Psoas muscle (tissue), 8 donors: ENCODE results near the gene HASPIN. TPM values are rescaled to one million over a fixed set of nuclear protein-coding genes. Genes with fewer than 3 reads are reported as not detected.

Experiments used
- ATAC-seq, 4 donors: fragments of 200-7000 bp; cut with Tn5 transposase; one replicate each; pipeline ENCODE4 v1.9.1; 2020; ENCODE audit warnings: moderate library complexity in 3 of 4, mild to moderate bottlenecking in 2 of 4
- DNase-seq, 2 donors: peaks; one replicate each; pipeline ENCODE4 v3.0.0-alpha.2; 2020
- H3K27ac ChIP-seq: fragments of 200-600 bp; one replicate; pipeline ENCODE4 v1.8.0; 2022
- H3K27me3 ChIP-seq, 3 donors: fragments of 200-600 bp in 1 of 3; one replicate each; pipeline versions ENCODE4 v1.6.1 to v1.8.0; 2013 to 2022; ENCODE audit warnings: low read length in 2 of 3, mild to moderate bottlenecking in 2 of 3, moderate library complexity in 1 of 3; ENCODE audit not compliant: insufficient read depth in 3 of 3
- H3K36me3 ChIP-seq, 2 donors: fragments of 200-600 bp in 1 of 2; one replicate each; pipeline versions ENCODE4 v1.6.1 to v1.8.0; 2013 to 2022; ENCODE audit warnings: low read depth in 1 of 2, mild to moderate bottlenecking in 1 of 2, moderate library complexity in 1 of 2; ENCODE audit not compliant: insufficient read depth in 1 of 2
- H3K4me1 ChIP-seq: fragments of 200-600 bp; one replicate; pipeline ENCODE4 v1.8.0; 2022
- H3K4me3 ChIP-seq: fragments of 200-600 bp; one replicate; pipeline ENCODE4 v1.8.0; 2022; ENCODE audit warnings: mild to moderate bottlenecking
- H3K9me3 ChIP-seq: fragments of 200-600 bp; one replicate; pipeline ENCODE4 v1.8.0; 2022
- CTCF ChIP-seq: fragments of 200-600 bp; IDR thresholded peaks from one replicate; pipeline ENCODE4 v1.8.0; 2022; ENCODE audit warnings: antibody characterized with exemption
- WGBS, 3 donors: extraction: QIAGEN DNeasy Blood & Tissue Kit; methylation state at CpG; one replicate each; pipeline versions ENCODE4 v1.1.6 to v1.1.7; 2013; 5-methylcytosine and 5-hydroxymethylcytosine counted together
- intact Hi-C, 2 donors: fragments of 100-400 bp; cut with DNase I; formaldehyde crosslinking; loops; one replicate each; pipeline versions ENCODE4 v1.11.0 to v1.14.2; 2022
- polyA plus RNA-seq, 3 donors: library from polyadenylated mRNA; stranded (reverse); fragments of 200-250 nt; gene quantifications; one replicate each; pipeline ENCODE4 v1.2.3, GENCODE V29; 2013
- total RNA-seq, 4 donors: library from RNA; stranded (reverse); fragmentation: NEBNext Ultra II Directional in 2 of 4; extraction: Animal tissue kit (Norgen Biotek cat#: 25700) in 2 of 4; gene quantifications; one replicate each; pipeline versions ENCODE4 v1.2.1 to v1.2.4, GENCODE V29; 2021 to 2023
- donor health status: healthy with polysubstance abuse.
- donor health status: DM: no; HTN: no; CAD: no; lungs with moderate emphysema.
- donor health status: Bipolar disorder and iron deficiency.
- donor health status: healthy.
- donor health status: DM: yes; HTN: yes; CAD: no.
- donor health status: DM: no; HTN: no; CAD: no.
- donor health status: DM: no; HTN: no; CAD: no.
- donor health status: DM: yes; HTN: yes; CAD: no.

Gene HASPIN
- total and polyA plus RNA-seq, 7 donors: 0.15 to 2.7 (median 1.1) TPM

GRCh38 chr17:3744014-3744413 is 20.3 kb downstream of the HASPIN start:
- intact Hi-C loops: no loop called here
- WGBS, 3 donors: 52 to 76% (median 66%) methylated on average over 3 of the region's 3 CpGs

GRCh38 chr17:3745071-3745470 is 21.4 kb downstream of the HASPIN start:
- ATAC-seq: no peak
- no peaks in the 10 kb centered on the region for H3K36me3 ChIP-seq
- H3K9me3 ChIP-seq: no peaks in the 10 kb centered on the region
- no peak overlapping the region for H3K4me3 ChIP-seq
- intact Hi-C loops: no loop called here
- no peaks in the 10 kb centered on the region for H3K4me1 ChIP-seq
- no peaks in the 10 kb centered on the region for H3K27me3 ChIP-seq
- DNase-seq: no peak
- H3K27ac ChIP-seq: no peak overlapping the region
- TF ChIP-seq CTCF: no peak
- WGBS, 3 donors: 76 to 83% (median 78%) methylated on average over 10 of the region's 10 CpGs

More at GRCh38 chr17:3744014-3744413, 20.3 kb downstream of the HASPIN start:
- no peaks in the 10 kb centered on the region for H3K9me3 ChIP-seq
- DNase-seq (no peak), ATAC-seq (no peak)
- no peak overlapping the region for H3K4me3 ChIP-seq
- H3K4me1 ChIP-seq: no peaks in the 10 kb centered on the region
- no peak for TF ChIP-seq CTCF
- H3K27ac ChIP-seq: no peak overlapping the region
- no peaks in the 10 kb centered on the region for H3K27me3 ChIP-seq
- H3K36me3 ChIP-seq: no peaks in the 10 kb centered on the region

- Histone ChIP-seq H3K27me3 (peaks cover 0 to 1% (median 0%) of the 10 kb centered on the region in 3 donors), H3K4me3 (no peak overlapping the region), H3K4me1 (no peaks in the 10 kb centered on the region), H3K27ac (no peak overlapping the region), H3K36me3 (no peaks in the 10 kb centered on the region), H3K9me3 (no peaks in the 10 kb centered on the region)
- 90 to 92% (median 91%) methylated on average over 9 of the region's 9 CpGs for WGBS, 3 donors
- no peak for ATAC-seq
- no peak for TF ChIP-seq CTCF
- intact Hi-C loops: no loop called here
- no peak for DNase-seq
Measured at GRCh38 chr17:3747805-3748204, 24.1 kb downstream of the HASPIN start.

- Histone ChIP-seq H3K9me3 (no peaks in the 10 kb centered on the region), H3K4me1 (no peaks in the 10 kb centered on the region), H3K4me3 (no peak overlapping the region), H3K27me3 (peaks cover 0 to 4% (median 4%) of the 10 kb centered on the region in 3 donors), H3K27ac (no peak overlapping the region), H3K36me3 (no peaks in the 10 kb centered on the region)
- WGBS, 3 donors: 79 to 86% (median 83%) methylated on average over 7 of the region's 7 CpGs
- DNase-seq (no peak), ATAC-seq (no peak)
- intact Hi-C loops: no loop called here
- no peak for TF ChIP-seq CTCF
Measured at GRCh38 chr17:3748576-3748975, 24.9 kb downstream of the HASPIN start.

- Histone ChIP-seq H3K27ac (no peak overlapping the region), H3K9me3 (no peaks in the 10 kb centered on the region), H3K4me1 (no peaks in the 10 kb centered on the region), H3K4me3 (no peak overlapping the region), H3K36me3 (no peaks in the 10 kb centered on the region), H3K27me3 (peaks cover 0 to 17% (median 11%) of the 10 kb centered on the region in 3 donors)
- no peak for TF ChIP-seq CTCF
- WGBS, 3 donors: 85 to 87% (median 86%) methylated on average over 17 of the region's 17 CpGs
- intact Hi-C loops: no loop called here
- no peak for ATAC-seq
- DNase-seq: no peak
Measured at GRCh38 chr17:3750296-3750695, 26.6 kb downstream of the HASPIN start.
